CD4-positive, alpha-beta T cell treated with Interleukin-17A for 1 hour (primary cell): ENCODE data around the gene UBXN11.
"Not testable (repeated sequence)": the region's sequence is repeated elsewhere in the genome, so short reads cannot be mapped to it uniquely, and the experiment has no call there.

Experiments used
- DNase-seq: peaks from one replicate; pipeline ENCODE4 v3.0.0-alpha.2; 2020

UBXN11 gene

GRCh38 chr1:26300578-26301275 lies 5.7 kb downstream of the UBXN11 start:
- DNase-seq, result no peak

- no peak for DNase-seq
Observed at GRCh38 chr1:26297791-26298124, 8.7 kb downstream of the UBXN11 start.

- no peak for DNase-seq
Observed at GRCh38 chr1:26297057-26297790, 9.2 kb downstream of the UBXN11 start.

GRCh38 chr1:26296340-26297056 lies 9.9 kb downstream of the UBXN11 start:
- no peak for DNase-seq

- no peak for DNase-seq
Observed at GRCh38 chr1:26295194-26296138, 11.0 kb downstream of the UBXN11 start.

- no peak for DNase-seq
Observed at GRCh38 chr1:26293911-26294463, 12.4 kb downstream of the UBXN11 start.

GRCh38 chr1:26292735-26293134 lies 13.7 kb downstream of the UBXN11 start:
- DNase-seq, result not testable (repeated sequence)

GRCh38 chr1:26291939-26292338 lies 14.5 kb downstream of the UBXN11 start:
- no peak for DNase-seq

- DNase-seq, result no peak
Observed at GRCh38 chr1:26291433-26291832, 15.0 kb downstream of the UBXN11 start.

- DNase-seq, result no peak
Observed at GRCh38 chr1:26290882-26291261, 15.6 kb downstream of the UBXN11 start.

- DNase-seq, result no peak
Observed at GRCh38 chr1:26290122-26290881, 16.1 kb downstream of the UBXN11 start.

- peak; percentile 53 for DNase-seq
Observed at GRCh38 chr1:26289158-26290059, 17.0 kb downstream of the UBXN11 start.

GRCh38 chr1:26288311-26288941 lies 18.0 kb downstream of the UBXN11 start:
- peak; percentile 52 for DNase-seq

- no peak for DNase-seq
Observed at GRCh38 chr1:26287811-26288210, 18.6 kb downstream of the UBXN11 start.

- DNase-seq, result peak; percentile 82
Observed at GRCh38 chr1:26287033-26287711, 19.3 kb downstream of the UBXN11 start.

- no peak for DNase-seq
Observed at GRCh38 chr1:26286064-26286416, 20.4 kb downstream of the UBXN11 start.

GRCh38 chr1:26285366-26286063 lies 20.9 kb downstream of the UBXN11 start:
- peak; percentile 45 for DNase-seq

GRCh38 chr1:26284597-26285347 lies 21.7 kb downstream of the UBXN11 start:
- DNase-seq, result peak; percentile 93
